Body of pancreas (tissue), 4 donors: ENCODE data around the gene MAP3K7. TPM values are rescaled to one million over a fixed set of nuclear protein-coding genes. Genes with fewer than 3 reads are reported as not detected.

ENCODE experiments used
- ATAC-seq: fragments of 150-250 bp; one replicate; pipeline ENCODE4 v1.9.1; 2016
- DNase-seq, 4 donors: peaks; one replicate each; pipeline ENCODE4 v3.0.0-alpha.2; 2019
- H3K27ac ChIP-seq, 4 donors: fragments of 200-600 bp; sonication (generic); 1 replicate in 3 of 4; 2 replicates in 1 of 4; pipeline versions ENCODE4 v1.5.1 to v1.6.1; 2016 to 2019; ENCODE audit warnings: mild to moderate bottlenecking in 1 of 4, mixed read lengths in 1 of 4, moderate library complexity in 1 of 4
- H3K27me3 ChIP-seq, 2 donors: fragments of 200-600 bp; sonication (generic); one replicate each; pipeline ENCODE4 v1.6.0; 2016; ENCODE audit warnings: mild to moderate bottlenecking in 1 of 2
- H3K36me3 ChIP-seq, 2 donors: fragments of 200-600 bp; sonication (generic); replicated peaks in 1 of 2; 2 replicates each; pipeline ENCODE4 v1.5.1; 2016; ENCODE audit warnings: low read depth in 2 of 2; ENCODE audit not compliant: insufficient read depth in 1 of 2
- H3K4me1 ChIP-seq: fragments of 200-600 bp; sonication (generic); one replicate; pipeline ENCODE4 v1.6.0; 2016
- H3K4me3 ChIP-seq, 2 donors: fragments of 200-600 bp; sonication (generic); 1 replicate in 1 of 2; 2 replicates in 1 of 2; pipeline ENCODE4 v1.5.1; 2016 to 2019
- H3K9me3 ChIP-seq, 3 donors: fragments of 200-600 bp; sonication (generic); 1 replicate in 2 of 3; 2 replicates in 1 of 3; pipeline ENCODE4 v1.5.1; 2016
- CTCF ChIP-seq, 7 experiments: fragments of 450-650 bp in 4 of 7; fragments of 200-600 bp in 3 of 7; sonication (generic) in 3 of 7; IDR thresholded peaks; one replicate each; pipeline ENCODE4 v1.5.1; 2016 to 2019; ENCODE audit warnings: antibody characterized with exemption in 7 of 7
- POLR2A ChIP-seq, 3 donors: fragments of 450-650 bp; IDR thresholded peaks; one replicate each; pipeline ENCODE4 v1.6.1; 2016; ENCODE audit warnings: antibody characterized with exemption in 3 of 3, mild to moderate bottlenecking in 2 of 3
- WGBS, 2 donors: methylation state at CpG; one replicate each; pipeline ENCODE4 v1.1.5; 2017; 5-methylcytosine and 5-hydroxymethylcytosine counted together
- intact Hi-C: fragments of 100-400 bp; cut with DNase I; formaldehyde crosslinking; loops from one replicate; pipeline ENCODE4 v1.15.1; 2023
- total RNA-seq, 2 donors: library from RNA; depleted of rRNA; stranded (reverse); fragments of >200 nt; gene quantifications; one replicate each; pipeline ENCODE4 v1.1.0, GENCODE V29; 2016

Gene MAP3K7
- total RNA-seq, 2 donors from 2014 or later: 7.3 to 16.1 TPM

DNA sequence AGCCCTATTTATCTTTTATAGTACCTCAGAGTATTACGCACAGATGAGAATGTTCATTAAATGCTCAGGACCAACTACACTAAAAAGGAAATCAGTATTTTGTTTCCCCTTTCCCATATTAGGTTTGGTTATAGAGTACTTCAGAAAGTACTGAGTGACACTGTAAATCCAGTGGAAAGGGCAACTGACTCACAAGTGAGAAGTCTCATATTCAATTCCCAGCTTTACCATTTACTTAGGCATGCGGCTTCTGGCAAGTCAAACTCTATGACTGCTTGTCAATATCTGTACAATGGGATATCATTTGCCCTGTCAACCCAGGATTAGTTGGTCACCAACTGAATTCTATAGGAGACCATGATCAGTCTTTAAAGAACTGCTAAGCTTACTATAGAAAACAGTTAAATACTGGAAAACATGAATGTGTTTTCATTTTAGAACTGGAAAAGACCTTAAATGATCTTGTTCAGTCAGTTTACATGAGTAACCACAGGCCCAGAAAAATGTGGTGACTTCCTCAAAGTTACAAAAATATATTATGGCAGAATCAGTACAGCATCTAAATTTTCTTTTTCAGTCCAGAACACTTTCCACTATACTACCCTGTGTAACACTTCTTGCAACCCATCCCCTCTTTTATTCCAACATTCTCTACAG, 3.6 kb downstream of the MAP3K7 start:
- H3K36me3 ChIP-seq: no peaks in the 10 kb centered on the region
- H3K27me3 ChIP-seq: no peaks in the 10 kb centered on the region
- intact Hi-C loops: no loop called here
- H3K4me3 ChIP-seq: no peak overlapping the region
- no peaks in the 10 kb centered on the region for H3K9me3 ChIP-seq
- DNase-seq (no peak), ATAC-seq (no peak)
- TF ChIP-seq CTCF (IDR thresholded peaks at IDR 0.05) (no peak), POLR2A (IDR thresholded peaks at IDR 0.05) (no peak)
- 84 to 100% methylated on average over 2 of the region's 2 CpGs for WGBS, 2 donors
- H3K27ac ChIP-seq: no peak overlapping the region
- H3K4me1 ChIP-seq: peaks cover 24% of the 10 kb centered on the region

DNA sequence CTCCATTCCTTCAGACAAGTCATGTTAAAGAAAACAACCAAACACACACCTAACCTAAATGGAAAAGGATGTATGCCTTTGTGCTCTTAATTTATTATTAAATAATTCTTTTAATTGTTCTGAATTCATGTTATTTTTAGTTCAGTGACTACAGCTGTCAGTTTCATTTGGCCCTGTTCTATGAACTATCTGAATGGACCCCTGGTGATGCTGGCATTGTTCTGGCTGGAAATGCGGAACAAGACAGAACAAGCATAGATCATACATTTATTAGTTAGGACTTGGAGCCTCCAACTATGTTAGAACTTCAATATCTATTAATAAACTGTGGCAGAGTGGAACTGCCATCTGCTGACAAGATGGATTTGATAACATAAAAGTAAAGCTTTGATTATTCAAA, 5.7 kb downstream of the MAP3K7 start:
- DNase-seq: no peak
- Histone ChIP-seq H3K27ac (no peak overlapping the region), H3K36me3 (no peaks in the 10 kb centered on the region), H3K27me3 (no peaks in the 10 kb centered on the region), H3K4me1 (peaks cover 17% of the 10 kb centered on the region), H3K9me3 (no peaks in the 10 kb centered on the region), H3K4me3 (no peak overlapping the region)
- intact Hi-C loops: no loop called here
- 88 to 97% methylated on average over 1 of the region's 1 CpG for WGBS, 2 donors
- TF ChIP-seq CTCF (IDR thresholded peaks at IDR 0.05) (no peak), POLR2A (IDR thresholded peaks at IDR 0.05) (no peak)
- no peak for ATAC-seq

GRCh38 chr6:90578894-90579549, 7.8 kb downstream of the MAP3K7 start:
- intact Hi-C loops: no loop called here

DNA sequence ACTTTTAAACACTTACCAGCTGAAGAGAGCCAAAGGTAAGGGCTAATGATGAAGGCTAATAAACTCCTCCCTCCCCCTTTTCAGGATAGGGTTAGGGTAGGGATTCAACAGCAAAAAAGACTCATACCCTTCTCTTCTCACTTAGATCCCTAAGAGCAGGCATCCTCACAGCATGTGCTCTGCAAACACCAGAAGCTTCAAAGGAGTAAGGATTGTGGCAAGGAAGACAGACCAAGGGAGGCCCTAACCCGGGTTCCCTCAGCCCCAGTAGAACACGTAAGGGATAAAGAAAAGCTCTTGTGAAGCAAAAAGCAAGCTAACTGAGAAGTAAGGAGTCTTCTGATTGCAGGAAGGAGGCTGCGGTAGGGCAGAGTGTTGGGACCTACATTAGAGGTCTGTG, 11.6 kb downstream of the MAP3K7 start:
- intact Hi-C loops: no loop called here
- 67 to 78% methylated on average over 3 of the region's 3 CpGs for WGBS, 2 donors
- H3K4me1 ChIP-seq: no peaks in the 10 kb centered on the region

More at GRCh38 chr6:90578894-90579549, 7.8 kb downstream of the MAP3K7 start:
- no peaks in the 10 kb centered on the region for H3K9me3 ChIP-seq
- no peak for ATAC-seq
- H3K4me1 ChIP-seq: no peaks in the 10 kb centered on the region
- no peak for DNase-seq
- WGBS, 2 donors: 67 to 79% methylated on average over 1 of the region's 1 CpG
- H3K4me3 ChIP-seq: no peak overlapping the region
- no peak overlapping the region for H3K27ac ChIP-seq
- no peaks in the 10 kb centered on the region for H3K27me3 ChIP-seq
- no peaks in the 10 kb centered on the region for H3K36me3 ChIP-seq
- TF ChIP-seq POLR2A (IDR thresholded peaks at IDR 0.05) (no peak), CTCF (IDR thresholded peaks at IDR 0.05) (no peak)

More for the DNA sequence above, 11.6 kb downstream of the MAP3K7 start:
- Histone ChIP-seq H3K4me3 (no peak overlapping the region), H3K27me3 (no peaks in the 10 kb centered on the region), H3K27ac (no peak overlapping the region), H3K36me3 (no peaks in the 10 kb centered on the region), H3K9me3 (no peaks in the 10 kb centered on the region)
- TF ChIP-seq POLR2A (IDR thresholded peaks at IDR 0.05) (no peak), CTCF (IDR thresholded peaks at IDR 0.05) (no peak)
- DNase-seq: no peak
- ATAC-seq: no peak
